Transverse colon (tissue), 4 donors: ENCODE data around the gene GNAI3. TPM values are rescaled to one million over a fixed set of nuclear protein-coding genes. Genes with fewer than 3 reads are reported as not detected.
"Not testable (repeated sequence)": the region's sequence is repeated elsewhere in the genome, so short reads cannot be mapped to it uniquely, and the experiment has no call there.

Experiments used
- DNase-seq: peaks from one replicate; pipeline ENCODE4 v3.0.0-alpha.2; 2019
- H3K27ac ChIP-seq, 4 donors: fragments of 200-600 bp; sonication (generic); 2 replicates each; pipeline ENCODE4 v1.5.1; 2016 to 2018; ENCODE audit warnings: inconsistent platforms in 4 of 4
- H3K27me3 ChIP-seq: fragments of 200-600 bp; sonication (generic); 2 replicates; pipeline ENCODE4 v1.5.1; 2017; ENCODE audit warnings: inconsistent platforms
- H3K36me3 ChIP-seq, 4 donors: fragments of 200-600 bp; sonication (generic); 2 replicates each; pipeline ENCODE4 v1.5.1; 2017 to 2019; ENCODE audit warnings: inconsistent platforms in 4 of 4
- H3K4me1 ChIP-seq, 4 donors: fragments of 200-600 bp; sonication (generic); 2 replicates each; pipeline ENCODE4 v1.5.1; 2017 to 2020; ENCODE audit warnings: inconsistent platforms in 4 of 4
- H3K4me3 ChIP-seq, 4 donors: fragments of 200-600 bp; sonication (generic); 1 replicate in 1 of 4; 2 replicates in 3 of 4; pipeline versions ENCODE4 v1.5.1 to v1.6.1; 2017 to 2019; ENCODE audit warnings: inconsistent platforms in 4 of 4
- H3K9me3 ChIP-seq, 2 donors: fragments of 200-600 bp; sonication (generic); 2 replicates each; pipeline ENCODE4 v1.5.1; 2017 to 2019; ENCODE audit warnings: inconsistent platforms in 2 of 2
- EP300 ChIP-seq: sonication (generic); formaldehyde crosslinking; IDR thresholded peaks from one replicate; pipeline ENCODE4 v1.6.1; 2017; ENCODE audit warnings: antibody characterized with exemption, low read depth
- POLR2A ChIP-seq: fragments of 450-650 bp; IDR thresholded peaks from one replicate; pipeline ENCODE4 v1.6.1; 2016; ENCODE audit warnings: antibody characterized with exemption, mild to moderate bottlenecking, moderate library complexity
- POLR2AphosphoS5 ChIP-seq, 3 donors: sonication (generic); formaldehyde crosslinking; IDR thresholded peaks; one replicate each; pipeline ENCODE4 v1.6.1; 2016; ENCODE audit warnings: antibody characterized with exemption in 3 of 3
- WGBS, 2 donors: methylation state at CpG; one replicate each; pipeline ENCODE4 v1.1.5; 2018; ENCODE audit warnings: low coverage in 1 of 2; 5-methylcytosine and 5-hydroxymethylcytosine counted together
- in situ Hi-C, 4 donors: fragments of 200-750 bp; cut with MboI; loops; one replicate each; pipeline versions ENCODE4 v1.15.0 to v1.15.1; 2017; ENCODE audit warnings: low sequenced_read_pairs in 3 of 4, low pct_ligation_motif_present in 1 of 4, low pct_unique_long_range_greater_than_20kb in 1 of 4
- intact Hi-C: fragments of 100-400 bp; cut with DNase I; formaldehyde crosslinking; loops from one replicate; pipeline ENCODE4 v1.15.1; 2023; ENCODE audit warnings: low total_unique reads
- total RNA-seq, 4 donors: library from RNA; depleted of rRNA; stranded (reverse); fragments of >200 nt; gene quantifications; one replicate each; pipeline ENCODE4 v1.1.0, GENCODE V29; 2016
- TF ChIP-seq, protein P1 (sequence below), 5 experiments: fragments of 200-600 bp in 3 of 5; fragments of 450-650 bp in 2 of 5; sonication (generic) in 3 of 5; IDR thresholded peaks; 1 replicate in 2 of 5; 2 replicates in 3 of 5; pipeline ENCODE4 v1.5.1; 2016 to 2017; ENCODE audit warnings: antibody characterized with exemption in 5 of 5, inconsistent platforms in 3 of 5, mild to moderate bottlenecking in 2 of 5, moderate library complexity in 1 of 5

GNAI3 gene
- total RNA-seq, 4 donors from 2014 or later = 2.2 to 7.5 (median 5.1) TPM

DNA sequence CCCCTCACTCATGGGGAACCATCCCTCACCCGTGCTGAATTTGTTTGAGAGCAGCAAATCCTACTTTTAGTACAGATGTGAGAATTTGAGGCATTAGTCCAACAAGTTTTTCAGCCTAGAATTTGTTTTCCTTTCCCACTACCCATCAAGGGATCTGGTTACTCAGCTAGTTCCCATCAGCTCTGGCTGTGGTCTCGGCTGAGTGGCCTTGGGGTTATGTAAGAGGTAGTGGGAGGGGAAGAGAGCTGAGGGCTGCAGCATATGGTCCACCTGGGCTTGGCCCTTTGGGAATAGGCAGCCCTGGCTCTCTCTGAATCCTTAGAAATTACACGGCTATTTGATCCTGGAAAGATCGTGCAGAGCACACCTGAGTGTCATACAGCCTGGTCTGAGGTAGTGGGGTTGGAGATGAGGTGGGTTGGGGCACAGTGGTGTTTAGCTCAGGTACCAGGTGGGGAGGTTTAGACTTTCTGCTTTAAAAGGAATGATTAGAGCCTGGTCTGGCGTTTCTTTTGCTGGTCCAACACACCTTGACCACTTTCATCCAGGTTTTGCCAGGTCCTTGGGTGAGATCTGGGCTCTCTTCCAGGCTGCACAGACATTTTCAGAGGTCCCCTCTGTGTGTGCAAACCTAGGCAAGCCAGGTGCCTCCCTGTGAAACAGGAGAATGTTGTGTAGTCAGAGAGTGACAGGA, 111.7 kb downstream of the GNAI3 start:
- no peak overlapping the region for H3K4me3 ChIP-seq
- no peaks in the 10 kb centered on the region for H3K27me3 ChIP-seq
- H3K27ac ChIP-seq = no peak overlapping the region
- intact Hi-C loops = loop anchor here (10.0 kb wide), 1 partner anchor 325 kb away; the partner anchor contains the start of gene AHCYL1
- DNase-seq = no peak
- WGBS, 2 donors = 83% methylated on average over 5 of the region's 5 CpGs; no CpG with 5 or more reads in 1 of the 2 donors
- peaks cover 3 to 10% (median 6%) of the 10 kb centered on the region in 4 donors for H3K4me1 ChIP-seq
- H3K36me3 ChIP-seq = no peaks in the 10 kb centered on the region
- H3K9me3 ChIP-seq = no peaks in the 10 kb centered on the region
- in situ Hi-C loops = loop anchor here in 3 of 4 donors (10.0 to 25.0 kb wide), 3 partner anchors 115 to 327 kb away; partner anchors contain the start of gene AHCYL1 (in 3 of the 3)
- TF ChIP-seq POLR2AphosphoS5 (IDR thresholded peaks at IDR 0.05) (no peak), POLR2A (no peak), EP300 (no peak)
- TF ChIP-seq, protein P1, sequence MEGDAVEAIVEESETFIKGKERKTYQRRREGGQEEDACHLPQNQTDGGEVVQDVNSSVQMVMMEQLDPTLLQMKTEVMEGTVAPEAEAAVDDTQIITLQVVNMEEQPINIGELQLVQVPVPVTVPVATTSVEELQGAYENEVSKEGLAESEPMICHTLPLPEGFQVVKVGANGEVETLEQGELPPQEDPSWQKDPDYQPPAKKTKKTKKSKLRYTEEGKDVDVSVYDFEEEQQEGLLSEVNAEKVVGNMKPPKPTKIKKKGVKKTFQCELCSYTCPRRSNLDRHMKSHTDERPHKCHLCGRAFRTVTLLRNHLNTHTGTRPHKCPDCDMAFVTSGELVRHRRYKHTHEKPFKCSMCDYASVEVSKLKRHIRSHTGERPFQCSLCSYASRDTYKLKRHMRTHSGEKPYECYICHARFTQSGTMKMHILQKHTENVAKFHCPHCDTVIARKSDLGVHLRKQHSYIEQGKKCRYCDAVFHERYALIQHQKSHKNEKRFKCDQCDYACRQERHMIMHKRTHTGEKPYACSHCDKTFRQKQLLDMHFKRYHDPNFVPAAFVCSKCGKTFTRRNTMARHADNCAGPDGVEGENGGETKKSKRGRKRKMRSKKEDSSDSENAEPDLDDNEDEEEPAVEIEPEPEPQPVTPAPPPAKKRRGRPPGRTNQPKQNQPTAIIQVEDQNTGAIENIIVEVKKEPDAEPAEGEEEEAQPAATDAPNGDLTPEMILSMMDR (IDR thresholded peaks at IDR 0.05) = no peak

DNA sequence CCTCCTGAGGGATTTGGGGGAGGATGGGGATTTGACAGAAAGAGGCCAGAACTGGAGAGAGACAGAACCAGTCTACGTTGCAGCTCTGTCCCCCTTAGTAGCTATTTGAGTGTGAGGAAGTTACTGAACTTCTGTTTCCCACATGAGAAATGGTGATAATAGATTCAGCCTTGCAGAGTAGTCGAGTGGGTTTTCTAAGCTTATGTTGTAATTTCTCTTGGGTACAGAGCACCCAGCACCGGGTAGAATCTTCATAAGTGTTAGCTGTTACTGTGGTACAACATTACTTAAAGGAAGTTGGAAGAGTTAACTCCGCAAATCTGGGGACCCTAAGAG, 112.2 kb downstream of the GNAI3 start:
- WGBS, 2 donors = 66% methylated on average over 4 of the region's 4 CpGs; no CpG with 5 or more reads in 1 of the 2 donors
- DNase-seq, H3K36me3 ChIP-seq, H3K27me3 ChIP-seq, H3K4me3 ChIP-seq, H3K9me3 ChIP-seq, H3K4me1 ChIP-seq, intact Hi-C loops, H3K27ac ChIP-seq: not testable (repeated sequence)
- in situ Hi-C loops = loop anchor here in 1 of 4 donors (25.0 kb wide), 1 partner anchor 327 kb away; the partner anchor contains the start of gene AHCYL1

DNA sequence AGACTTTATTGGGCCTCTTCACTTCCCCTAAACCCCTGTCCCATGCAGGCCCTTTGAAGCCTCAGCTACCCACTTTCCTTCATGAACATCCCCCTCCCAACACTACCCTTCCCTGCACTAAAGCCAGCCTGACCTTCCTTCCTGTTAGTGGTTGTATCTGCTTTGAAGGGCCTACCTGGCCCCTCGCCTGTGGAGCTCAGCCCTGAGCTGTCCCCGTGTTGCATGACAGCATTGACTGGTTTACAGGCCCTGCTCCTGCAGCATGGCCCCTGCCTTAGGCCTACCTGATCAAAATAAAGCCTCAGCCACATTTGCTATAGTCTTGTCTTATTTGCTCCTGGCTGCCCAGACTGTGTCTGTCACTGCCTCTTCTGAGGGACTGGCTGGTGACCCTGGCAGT, 113.0 kb downstream of the GNAI3 start:
- no peaks in the 10 kb centered on the region for H3K27me3 ChIP-seq
- H3K27ac ChIP-seq = no peak overlapping the region
- 62 to 82% methylated on average over 2 of the region's 2 CpGs for WGBS, 2 donors
- no peaks in the 10 kb centered on the region for H3K36me3 ChIP-seq
- no peak for DNase-seq
- intact Hi-C loops (no loop called here), in situ Hi-C loops (loop anchor here in 1 of 4 donors (25.0 kb wide), 1 partner anchor 326 kb away; the partner anchor contains the start of gene AHCYL1)
- no peak overlapping the region for H3K4me3 ChIP-seq
- TF ChIP-seq POLR2A (no peak), EP300 (no peak), POLR2AphosphoS5 (IDR thresholded peaks at IDR 0.05) (no peak)
- TF ChIP-seq, protein P1 (IDR thresholded peaks at IDR 0.05) = no peak
- H3K4me1 ChIP-seq = peaks cover 0 to 6% (median 2%) of the 10 kb centered on the region in 4 donors
- H3K9me3 ChIP-seq = no peaks in the 10 kb centered on the region

DNA sequence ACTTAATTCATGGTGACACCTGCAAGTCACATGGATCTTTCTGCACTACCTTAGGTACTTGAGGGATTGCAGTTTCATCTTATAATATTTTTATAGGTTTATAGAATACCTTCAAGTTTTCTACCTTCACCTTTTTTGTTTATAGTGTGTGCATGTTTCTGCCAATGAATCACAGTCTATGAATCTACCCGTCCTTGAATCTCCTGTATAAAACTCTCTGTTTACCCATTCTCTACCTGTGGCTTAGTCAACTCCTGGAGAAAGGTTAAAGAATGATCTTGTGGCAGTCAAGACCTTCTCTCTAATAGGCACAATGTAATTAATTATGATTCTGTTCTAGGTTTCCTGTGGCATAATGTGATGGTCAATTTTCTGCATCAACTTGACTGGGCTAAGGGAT, 116.3 kb downstream of the GNAI3 start:
- Histone ChIP-seq H3K36me3 (no peaks in the 10 kb centered on the region), H3K4me1 (peaks cover 0 to 14% (median 6%) of the 10 kb centered on the region in 4 donors), H3K4me3 (no peak overlapping the region), H3K27ac (no peak overlapping the region), H3K27me3 (no peaks in the 10 kb centered on the region), H3K9me3 (no peaks in the 10 kb centered on the region)
- WGBS, 2 donors = 86 to 88% methylated on average over 1 of the region's 1 CpG
- no peak for DNase-seq
- TF ChIP-seq POLR2AphosphoS5 (IDR thresholded peaks at IDR 0.05) (no peak), POLR2A (no peak), EP300 (no peak)
- TF ChIP-seq, protein P1 (IDR thresholded peaks at IDR 0.05) = no peak
- in situ Hi-C loops = loop anchor here in 1 of 4 donors (25.0 kb wide), 1 partner anchor 323 kb away; the partner anchor contains the start of gene AHCYL1
- intact Hi-C loops = no loop called here
